ENCODE results near the gene SMIM28. TPM values are rescaled to one million over a fixed set of nuclear protein-coding genes. Genes with fewer than 3 reads are reported as not detected.

The SMIM28 gene
- total RNA-seq, 2 donors from 2014 or later: not detected

DNA sequence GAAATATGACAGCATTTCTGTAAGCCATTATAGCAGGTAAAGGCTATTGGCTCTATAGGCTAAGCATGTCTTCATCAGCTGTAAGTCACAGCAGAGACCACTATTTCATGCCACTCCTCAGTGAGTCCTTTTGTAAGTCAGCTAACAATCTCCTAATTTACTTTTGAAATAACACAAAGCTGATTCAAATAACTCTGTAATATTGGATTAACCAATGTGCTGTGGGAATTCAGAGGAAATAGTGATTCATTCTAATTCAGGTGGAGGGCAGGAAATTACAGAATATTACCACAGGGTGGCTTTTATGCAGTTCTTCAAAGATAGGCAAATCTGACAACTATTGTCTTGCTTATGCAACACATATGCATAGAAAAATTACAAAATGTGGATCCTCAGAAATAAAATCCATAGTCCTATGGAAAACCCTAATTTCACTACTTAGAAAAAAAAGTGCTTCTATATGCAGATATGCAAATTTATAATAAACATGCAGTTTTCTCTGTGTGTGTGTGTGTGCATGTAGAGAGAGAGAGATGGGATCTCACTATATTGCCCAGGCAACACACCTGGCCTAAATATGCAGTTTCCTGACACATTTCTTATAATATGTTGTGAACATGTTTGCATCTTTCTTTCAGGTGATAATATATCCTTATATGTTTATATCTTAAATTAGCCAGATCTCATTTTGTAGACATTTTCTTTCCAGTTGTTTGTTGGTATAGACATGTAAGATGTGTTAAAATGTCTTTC lies 4.8 kb upstream of the SMIM28 start:
- Histone ChIP-seq H3K27ac (no peak overlapping the region), H3K4me3 (no peak overlapping the region), H3K4me1 (ENCODE audit: control insufficient read depth in 1 of 2, low read depth in 2 of 2) (no peaks in the 10 kb centered on the region), H3K9me3 (no peaks in the 10 kb centered on the region), H3K36me3 (no peaks in the 10 kb centered on the region), H3K27me3 (replicated peaks; ENCODE audit: insufficient read depth) (no peaks in the 10 kb centered on the region)
- TF ChIP-seq, protein P1, sequence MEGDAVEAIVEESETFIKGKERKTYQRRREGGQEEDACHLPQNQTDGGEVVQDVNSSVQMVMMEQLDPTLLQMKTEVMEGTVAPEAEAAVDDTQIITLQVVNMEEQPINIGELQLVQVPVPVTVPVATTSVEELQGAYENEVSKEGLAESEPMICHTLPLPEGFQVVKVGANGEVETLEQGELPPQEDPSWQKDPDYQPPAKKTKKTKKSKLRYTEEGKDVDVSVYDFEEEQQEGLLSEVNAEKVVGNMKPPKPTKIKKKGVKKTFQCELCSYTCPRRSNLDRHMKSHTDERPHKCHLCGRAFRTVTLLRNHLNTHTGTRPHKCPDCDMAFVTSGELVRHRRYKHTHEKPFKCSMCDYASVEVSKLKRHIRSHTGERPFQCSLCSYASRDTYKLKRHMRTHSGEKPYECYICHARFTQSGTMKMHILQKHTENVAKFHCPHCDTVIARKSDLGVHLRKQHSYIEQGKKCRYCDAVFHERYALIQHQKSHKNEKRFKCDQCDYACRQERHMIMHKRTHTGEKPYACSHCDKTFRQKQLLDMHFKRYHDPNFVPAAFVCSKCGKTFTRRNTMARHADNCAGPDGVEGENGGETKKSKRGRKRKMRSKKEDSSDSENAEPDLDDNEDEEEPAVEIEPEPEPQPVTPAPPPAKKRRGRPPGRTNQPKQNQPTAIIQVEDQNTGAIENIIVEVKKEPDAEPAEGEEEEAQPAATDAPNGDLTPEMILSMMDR (IDR thresholded peaks at IDR 0.05): no peak
- DNase-seq (ENCODE audit: low spot score) (no peak), ATAC-seq (ENCODE audit: insufficient number of reproducible peaks, low FRiP score, low read depth) (no peak)

DNA sequence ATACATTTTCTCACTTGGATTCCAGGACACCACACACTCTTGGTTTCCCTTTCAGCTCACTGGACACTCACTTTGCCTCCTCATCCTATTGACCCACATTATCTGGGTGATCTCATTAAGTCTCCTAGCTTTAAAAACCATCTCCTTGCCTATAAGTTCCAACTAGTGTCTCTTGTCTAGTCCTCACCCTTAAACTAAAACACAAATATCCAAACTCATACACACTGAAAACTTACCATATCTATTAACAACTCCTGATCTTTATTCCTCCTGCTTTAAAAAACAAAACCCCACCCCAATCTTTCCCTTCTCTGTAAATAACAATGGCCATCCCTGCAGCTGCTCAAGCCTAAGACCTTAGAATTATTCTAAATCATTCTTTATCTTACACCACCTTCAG lies 3.5 kb upstream of the SMIM28 start:
- H3K9me3 ChIP-seq: no peaks in the 10 kb centered on the region
- no peaks in the 10 kb centered on the region for H3K27me3 ChIP-seq (replicated peaks; ENCODE audit: insufficient read depth)
- no peak overlapping the region for H3K4me3 ChIP-seq
- no peaks in the 10 kb centered on the region for H3K36me3 ChIP-seq
- H3K27ac ChIP-seq: no peak overlapping the region
- H3K4me1 ChIP-seq (ENCODE audit: control insufficient read depth in 1 of 2, low read depth in 2 of 2): no peaks in the 10 kb centered on the region
- DNase-seq (ENCODE audit: low spot score) (no peak), ATAC-seq (ENCODE audit: insufficient number of reproducible peaks, low FRiP score, low read depth) (no peak)
- TF ChIP-seq, protein P1 (IDR thresholded peaks at IDR 0.05): no peak

DNA sequence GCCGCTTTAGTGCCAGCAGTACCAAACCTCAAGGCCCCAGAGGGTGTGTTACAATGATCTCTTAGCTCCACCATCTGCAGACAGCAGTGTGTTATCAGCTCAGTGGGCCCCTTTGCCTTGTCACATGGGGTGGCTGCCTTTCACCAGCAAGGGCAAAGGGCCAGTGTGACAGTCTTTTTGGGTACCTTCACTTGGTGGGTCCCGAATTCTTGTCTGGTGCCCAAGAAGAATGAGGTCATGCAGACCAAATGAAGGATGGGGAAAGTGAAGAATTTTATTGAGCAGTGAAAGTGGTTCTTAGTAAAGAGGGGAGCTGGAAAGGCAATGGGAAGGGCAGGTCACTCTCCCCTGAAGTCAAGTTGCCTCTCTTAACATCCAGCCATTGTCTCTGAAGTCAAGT lies 2.9 kb upstream of the SMIM28 start:
- Histone ChIP-seq H3K36me3 (no peaks in the 10 kb centered on the region), H3K4me1 (ENCODE audit: control insufficient read depth in 1 of 2, low read depth in 2 of 2) (no peaks in the 10 kb centered on the region), H3K4me3 (no peak overlapping the region), H3K27ac (no peak overlapping the region), H3K9me3 (no peaks in the 10 kb centered on the region), H3K27me3 (replicated peaks; ENCODE audit: insufficient read depth) (no peaks in the 10 kb centered on the region)
- TF ChIP-seq, protein P1 (IDR thresholded peaks at IDR 0.05): no peak
- DNase-seq (ENCODE audit: low spot score): no peak
- ATAC-seq (ENCODE audit: insufficient number of reproducible peaks, low FRiP score, low read depth): no peak

DNA sequence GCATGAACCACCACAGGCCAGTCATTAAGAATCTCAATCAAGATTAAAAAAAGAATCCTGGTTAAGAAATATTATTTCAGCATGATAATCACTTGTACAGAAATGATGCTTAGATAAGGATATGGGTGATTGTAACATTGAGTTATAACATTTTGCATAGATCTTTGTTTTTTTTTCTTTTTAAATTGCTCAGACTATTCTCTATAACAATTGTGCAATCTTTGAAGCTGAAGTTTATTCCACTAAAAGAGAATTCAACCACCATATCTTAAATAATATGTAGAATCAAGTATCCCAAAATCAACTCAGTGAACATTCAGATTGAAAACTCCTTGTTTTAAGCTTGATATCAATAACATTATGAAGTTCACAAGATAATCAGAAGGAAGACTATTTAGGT lies 663 bp upstream of the SMIM28 start:
- TF ChIP-seq, protein P1 (IDR thresholded peaks at IDR 0.05): no peak
- Histone ChIP-seq H3K9me3 (no peaks in the 10 kb centered on the region), H3K4me3 (no peak overlapping the region), H3K27me3 (replicated peaks; ENCODE audit: insufficient read depth) (no peaks in the 10 kb centered on the region), H3K27ac (no peak overlapping the region), H3K4me1 (ENCODE audit: control insufficient read depth in 1 of 2, low read depth in 2 of 2) (no peaks in the 10 kb centered on the region), H3K36me3 (no peaks in the 10 kb centered on the region)
- DNase-seq (ENCODE audit: low spot score) (no peak), ATAC-seq (ENCODE audit: insufficient number of reproducible peaks, low FRiP score, low read depth) (no peak)

DNA sequence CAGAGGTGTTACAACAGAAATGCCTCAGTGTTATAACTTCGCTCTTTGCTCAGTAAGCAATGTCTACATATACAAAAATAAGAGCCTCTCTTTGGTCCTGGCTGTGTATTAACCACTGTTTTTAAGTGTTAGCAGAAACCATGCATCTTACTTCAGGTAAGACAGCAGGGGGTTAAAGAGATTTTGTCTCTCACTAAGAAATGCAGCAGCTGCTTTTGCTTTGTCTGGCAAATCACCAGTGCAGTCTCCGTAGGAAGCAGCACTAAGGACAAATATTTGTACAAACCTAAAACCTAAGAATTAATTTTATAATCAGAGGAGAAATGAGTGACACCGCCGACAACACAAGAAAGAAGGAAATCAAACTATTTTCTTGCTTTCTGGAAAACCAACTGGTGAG lies 758 bp downstream of the SMIM28 start:
- TF ChIP-seq, protein P1 (IDR thresholded peaks at IDR 0.05): no peak
- Histone ChIP-seq H3K4me3 (no peak overlapping the region), H3K9me3 (no peaks in the 10 kb centered on the region), H3K27me3 (replicated peaks; ENCODE audit: insufficient read depth) (no peaks in the 10 kb centered on the region), H3K4me1 (ENCODE audit: control insufficient read depth in 1 of 2, low read depth in 2 of 2) (no peaks in the 10 kb centered on the region), H3K27ac (no peak overlapping the region), H3K36me3 (no peaks in the 10 kb centered on the region)
- ATAC-seq (ENCODE audit: insufficient number of reproducible peaks, low FRiP score, low read depth) (no peak), DNase-seq (ENCODE audit: low spot score) (no peak)

Measured in thoracic aorta (tissue), 2 donors.